Activated CD8-positive, alpha-beta memory T cell treated with anti-CD3 and anti-CD28 coated beads for 24 hours (primary cell): Measurements from ENCODE around the gene ZNF479.
"Not testable (repeated sequence)": the region's sequence is repeated elsewhere in the genome, so short reads cannot be mapped to it uniquely, and the experiment has no call there.

ENCODE experiments used
- DNase-seq: peaks from one replicate; pipeline ENCODE4 v3.0.0-alpha.2; 2020

ZNF479 gene

DNA sequence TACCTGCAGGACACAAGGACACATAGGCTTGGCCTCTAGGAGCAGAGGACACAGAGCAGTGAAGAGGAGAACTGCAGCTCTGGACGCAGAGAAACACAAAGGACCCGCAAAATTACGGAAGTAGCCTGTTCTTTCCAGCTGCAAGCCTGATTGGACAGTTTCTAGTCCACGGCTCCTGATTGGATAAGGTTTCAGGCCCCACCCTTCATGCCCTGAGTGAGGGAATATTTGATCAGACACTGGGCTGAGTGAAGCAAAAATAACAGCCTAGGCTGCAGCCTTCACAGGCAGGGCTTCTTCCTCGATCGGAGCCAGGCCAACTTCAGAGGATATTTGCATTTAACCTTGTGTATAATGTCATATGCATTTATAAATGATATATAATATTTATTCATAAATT lies at the start of gene ZNF479:
TSS of gene ZNF479 (minus strand) at position 101 of the 400 bp plus-strand sequence. CDS start 112 bp downstream, outside the sequence.
- DNase-seq, result not testable (repeated sequence)

DNA sequence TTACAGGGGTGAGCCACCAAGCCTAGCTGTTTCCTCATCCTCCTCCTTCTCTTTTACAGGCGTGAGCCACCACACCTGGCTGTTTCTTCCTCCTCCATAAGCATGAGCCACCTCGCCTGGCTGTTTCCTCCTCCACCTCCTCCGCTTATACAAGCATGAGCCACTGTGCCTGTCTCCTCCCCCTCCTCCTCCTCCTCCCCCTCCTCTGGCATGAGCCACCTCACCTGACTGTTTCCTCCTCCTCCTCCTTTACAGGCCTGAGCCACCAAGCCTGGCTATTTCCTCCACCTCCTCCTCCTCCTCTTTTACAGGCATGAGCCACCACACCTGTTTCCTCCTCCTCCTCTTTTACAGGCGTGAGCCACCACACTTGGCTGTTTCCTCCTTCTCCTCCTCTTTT lies 49.8 kb upstream of the ZNF479 start:
- no peak for DNase-seq

DNA sequence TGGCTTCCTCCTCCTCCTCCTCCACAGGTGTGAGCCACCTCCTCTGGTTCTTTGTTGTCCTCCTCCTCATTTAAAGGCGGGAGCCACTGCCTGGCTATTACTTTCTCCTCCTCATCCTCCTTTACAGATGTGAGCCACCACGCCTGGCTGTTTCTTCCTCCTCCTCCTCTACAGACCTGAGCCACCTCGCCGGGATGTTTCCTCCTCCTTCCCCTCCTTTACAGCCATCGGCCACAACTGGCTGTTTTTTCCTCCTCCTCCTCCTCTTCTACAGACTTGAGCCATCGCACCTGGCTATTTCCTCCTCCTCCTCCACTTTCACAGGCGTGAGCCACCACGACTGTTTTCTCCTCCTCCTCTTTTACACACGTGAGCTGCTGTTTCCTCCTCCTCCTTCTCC lies 49.0 kb upstream of the ZNF479 start:
- DNase-seq, result no peak

- DNase-seq, result no peak
Observed at GRCh38 chr7:57179776-57180415, 47.7 kb upstream of the ZNF479 start.

DNA sequence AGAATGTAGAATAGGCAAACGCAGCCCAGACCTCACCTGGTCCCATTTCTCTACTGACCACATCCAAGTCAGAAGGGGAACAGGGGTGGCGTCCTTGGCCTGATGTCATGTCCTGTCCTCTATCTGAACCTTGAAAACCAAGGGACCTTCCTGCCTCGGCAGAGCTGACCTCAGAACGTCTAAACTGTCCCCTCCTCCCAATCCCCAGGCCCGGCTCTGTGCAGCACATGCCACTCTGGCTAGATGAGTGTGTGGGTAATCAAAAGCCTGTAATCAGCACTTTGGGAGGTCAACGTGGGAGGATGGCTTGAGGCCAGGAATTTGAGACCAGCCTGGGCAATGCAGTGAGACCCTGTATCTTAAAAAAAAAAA lies 46.5 kb upstream of the ZNF479 start:
- DNase-seq, result no peak

GRCh38 chr7:57177856-57178767 lies 45.9 kb upstream of the ZNF479 start:
- no peak for DNase-seq

- DNase-seq, result no peak
Observed at GRCh38 chr7:57176928-57177635, 44.8 kb upstream of the ZNF479 start.

- no peak for DNase-seq
Observed at GRCh38 chr7:57165285-57165899, 33.2 kb upstream of the ZNF479 start.

- not testable (repeated sequence) for DNase-seq
Observed at GRCh38 chr7:57120123-57120784, 12.0 kb downstream of the ZNF479 start.
